ENCODE measurements around the gene DAPK1.

- TF ChIP-seq POLR2A (IDR thresholded peaks at IDR 0.05; ENCODE audit: low read depth, low read length) (no peak), POLR2AphosphoS5 (IDR thresholded peaks at IDR 0.05; ENCODE audit: low read depth, low read length) (no peak)
These were observed 36.4 kb upstream of the DAPK1 start for GRCh38 chr9:87461256-87461655.

Measured in GM12891 (cell line).